SK-MEL-5 (cell line): ENCODE data around the gene WDR38. TPM values are rescaled to one million over a fixed set of nuclear protein-coding genes. Genes with fewer than 3 reads are reported as not detected.

Experiments used
- DNase-seq: peaks from one replicate; pipeline ENCODE4 v3.0.0-alpha.2; 2016; ENCODE audit warnings: low read depth, low spot score
- in situ Hi-C: cut with HindIII; loops from 2 replicates; pipeline ENCODE4 v1.10.0; 2016; ENCODE audit warnings: low sequenced_read_pairs, high pct_unique_total_duplicates, low pct_unique_long_range_greater_than_20kb
- total RNA-seq: library from RNA; depleted of rRNA; stranded (reverse); fragments of >200 nt; shearing (Covaris generic); gene quantifications from 2 replicates; pipeline ENCODE4 v1.2.3, GENCODE V29; 2014

Gene WDR38
- total RNA-seq, 1 experiment from 2014 or later = not detected

- DNase-seq = no peak
- in situ Hi-C loops = no loop called here
Measured at GRCh38 chr9:124869986-124870560, 16.8 kb downstream of the WDR38 start.

GRCh38 chr9:124870723-124871122 lies 17.5 kb downstream of the WDR38 start:
- no peak for DNase-seq
- in situ Hi-C loops = no loop called here

- no peak for DNase-seq
- in situ Hi-C loops = no loop called here
Measured at GRCh38 chr9:124871156-124871561, 17.9 kb downstream of the WDR38 start.

- no peak for DNase-seq
- in situ Hi-C loops = no loop called here
Measured at GRCh38 chr9:124873664-124874063, 20.4 kb downstream of the WDR38 start.

GRCh38 chr9:124875501-124875900 lies 22.2 kb downstream of the WDR38 start:
- DNase-seq = no peak
- in situ Hi-C loops = loop anchor here (25.0 kb wide), 1 partner anchor 113 kb away; the partner anchor contains the start of gene NR6A1

GRCh38 chr9:124877021-124877782 lies 23.9 kb downstream of the WDR38 start:
- DNase-seq = no peak
- in situ Hi-C loops = loop anchor here (25.0 kb wide), 1 partner anchor 115 kb away; the partner anchor contains the start of gene NR6A1

GRCh38 chr9:124878021-124878420 lies 24.8 kb downstream of the WDR38 start:
- DNase-seq = no peak
- in situ Hi-C loops = loop anchor here (25.0 kb wide), 1 partner anchor 116 kb away; the partner anchor contains the start of gene NR6A1

GRCh38 chr9:124878518-124878917 lies 25.3 kb downstream of the WDR38 start:
- DNase-seq = no peak
- in situ Hi-C loops = loop anchor here (25.0 kb wide), 1 partner anchor 116 kb away; the partner anchor contains the start of gene NR6A1

- in situ Hi-C loops = loop anchor here (25.0 kb wide), 1 partner anchor 117 kb away; the partner anchor contains the start of gene NR6A1
- no peak for DNase-seq
Measured at GRCh38 chr9:124879226-124879625, 26.0 kb downstream of the WDR38 start.

GRCh38 chr9:124880501-124880900 lies 27.2 kb downstream of the WDR38 start:
- in situ Hi-C loops = loop anchor here (25.0 kb wide), 1 partner anchor 118 kb away; the partner anchor contains the start of gene NR6A1
- no peak for DNase-seq

- in situ Hi-C loops = loop anchor here (25.0 kb wide), 1 partner anchor 119 kb away; the partner anchor contains the start of gene NR6A1
- DNase-seq = no peak
Measured at GRCh38 chr9:124881138-124881743, 28.0 kb downstream of the WDR38 start.

GRCh38 chr9:124882231-124882630 lies 29.0 kb downstream of the WDR38 start:
- in situ Hi-C loops = loop anchor here (25.0 kb wide), 1 partner anchor 120 kb away; the partner anchor contains the start of gene NR6A1
- no peak for DNase-seq

GRCh38 chr9:124884376-124884775 lies 31.1 kb downstream of the WDR38 start:
- no peak for DNase-seq
- in situ Hi-C loops = loop anchor here (25.0 kb wide), 1 partner anchor 122 kb away; the partner anchor contains the start of gene NR6A1

- DNase-seq = no peak
- in situ Hi-C loops = loop anchor here (25.0 kb wide), 1 partner anchor 123 kb away; the partner anchor contains the start of gene NR6A1
Measured at GRCh38 chr9:124885551-124885950, 32.3 kb downstream of the WDR38 start.

- in situ Hi-C loops = loop anchor here (25.0 kb wide), 1 partner anchor 124 kb away; the partner anchor contains the start of gene NR6A1
- DNase-seq = no peak
Measured at GRCh38 chr9:124886461-124886860, 33.2 kb downstream of the WDR38 start.

- in situ Hi-C loops = loop anchor here (25.0 kb wide), 1 partner anchor 125 kb away; the partner anchor contains the start of gene NR6A1
- DNase-seq = no peak
Measured at GRCh38 chr9:124886866-124887492, 33.7 kb downstream of the WDR38 start.

GRCh38 chr9:124887832-124888231 lies 34.6 kb downstream of the WDR38 start:
- in situ Hi-C loops = loop anchor here (25.0 kb wide), 1 partner anchor 126 kb away; the partner anchor contains the start of gene NR6A1
- no peak for DNase-seq
